NCI-H748 (cell line): ENCODE results near the gene CMBL.

Experiments
- DNase-seq: peaks from one replicate; lab custom pipeline; 2025; ENCODE audit not compliant: unreplicated experiment; lab: John Stamatoyannopoulos, UW

CMBL gene

DNA sequence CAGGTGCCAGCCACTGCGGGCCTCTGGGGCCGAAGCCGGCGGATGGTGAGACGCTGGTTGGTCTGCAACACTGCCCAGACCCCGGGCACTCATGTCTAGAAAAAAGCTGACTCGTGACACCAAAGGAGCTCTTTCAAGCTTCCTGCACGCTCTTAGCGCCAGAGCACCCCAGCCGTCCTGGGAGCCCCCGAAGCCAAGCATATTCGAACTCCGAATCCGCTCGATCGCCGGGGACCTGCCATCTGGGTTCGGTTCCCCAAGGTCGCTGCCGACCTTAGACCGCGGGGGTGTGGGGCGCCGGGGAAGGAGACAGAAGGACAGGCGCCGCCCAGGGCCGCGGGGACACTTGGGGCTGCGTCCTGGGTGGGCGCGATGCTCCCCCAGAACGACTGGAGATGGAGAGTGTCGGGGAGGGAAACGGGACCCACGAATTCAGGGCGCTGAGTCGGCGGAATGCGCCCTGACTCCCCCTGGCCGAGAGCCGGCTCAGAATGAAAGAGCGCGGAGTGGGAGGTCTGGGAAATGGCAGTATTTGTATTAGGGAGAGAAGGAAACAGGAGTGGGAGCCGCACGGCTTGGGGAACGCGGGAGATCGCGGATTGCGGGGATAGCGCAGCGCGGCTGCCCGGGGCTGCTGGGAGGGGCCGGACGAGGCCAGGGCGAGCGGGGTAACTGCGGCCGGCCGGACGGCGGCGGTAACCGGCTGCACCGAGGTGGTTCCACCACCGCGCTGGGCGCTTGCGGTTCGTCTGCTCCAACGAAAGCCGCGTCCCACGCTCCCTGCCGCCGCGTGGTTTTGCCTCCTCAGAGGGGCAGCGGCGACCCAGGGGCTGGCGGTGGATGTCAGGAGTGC is 25.7 kb upstream of the CMBL start:
- DNase-seq: no peak

DNA sequence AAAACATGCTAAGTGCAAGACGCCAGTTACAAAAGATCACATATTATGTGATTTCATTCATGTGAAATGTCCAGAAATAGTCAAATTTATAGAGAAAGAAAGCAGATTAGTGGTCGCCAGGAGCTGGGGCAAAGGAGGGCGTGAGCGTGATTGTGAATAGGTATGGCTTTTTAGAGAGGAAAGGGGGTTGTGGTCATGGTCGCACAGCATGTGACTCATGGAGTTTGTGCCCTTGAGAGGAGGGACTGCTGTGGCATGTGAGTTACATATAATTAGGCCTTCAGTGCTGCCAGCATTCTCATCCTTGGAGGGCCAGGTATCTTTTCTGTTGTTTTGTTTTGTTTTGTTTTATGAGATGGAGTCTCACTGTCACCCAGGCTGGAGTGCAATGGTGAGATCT is 24.6 kb upstream of the CMBL start:
- peak; percentile 46 for DNase-seq

DNA sequence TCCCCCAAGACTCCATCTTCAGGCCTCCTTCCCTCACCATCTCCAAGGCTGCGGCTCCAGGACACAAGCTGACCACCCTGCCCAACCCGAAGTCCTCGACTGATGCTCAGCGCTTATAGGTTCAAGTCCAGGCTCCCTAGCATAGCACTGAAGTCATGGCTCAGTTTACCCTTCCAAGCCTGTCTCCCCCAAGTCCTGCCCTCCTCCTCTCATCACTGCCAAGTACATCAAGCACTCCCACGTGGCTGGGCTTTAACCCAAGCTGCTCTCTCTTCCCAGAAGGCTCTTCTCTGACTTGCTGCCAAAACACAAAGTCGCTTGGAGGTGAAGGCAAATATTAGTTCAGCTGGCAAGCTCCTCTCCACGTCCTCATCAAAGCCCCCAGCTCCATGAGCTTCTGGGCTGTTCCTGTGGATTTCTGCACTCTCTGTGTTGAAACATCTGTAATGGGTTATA is 23.7 kb upstream of the CMBL start:
- DNase-seq: peak; percentile 99

DNA sequence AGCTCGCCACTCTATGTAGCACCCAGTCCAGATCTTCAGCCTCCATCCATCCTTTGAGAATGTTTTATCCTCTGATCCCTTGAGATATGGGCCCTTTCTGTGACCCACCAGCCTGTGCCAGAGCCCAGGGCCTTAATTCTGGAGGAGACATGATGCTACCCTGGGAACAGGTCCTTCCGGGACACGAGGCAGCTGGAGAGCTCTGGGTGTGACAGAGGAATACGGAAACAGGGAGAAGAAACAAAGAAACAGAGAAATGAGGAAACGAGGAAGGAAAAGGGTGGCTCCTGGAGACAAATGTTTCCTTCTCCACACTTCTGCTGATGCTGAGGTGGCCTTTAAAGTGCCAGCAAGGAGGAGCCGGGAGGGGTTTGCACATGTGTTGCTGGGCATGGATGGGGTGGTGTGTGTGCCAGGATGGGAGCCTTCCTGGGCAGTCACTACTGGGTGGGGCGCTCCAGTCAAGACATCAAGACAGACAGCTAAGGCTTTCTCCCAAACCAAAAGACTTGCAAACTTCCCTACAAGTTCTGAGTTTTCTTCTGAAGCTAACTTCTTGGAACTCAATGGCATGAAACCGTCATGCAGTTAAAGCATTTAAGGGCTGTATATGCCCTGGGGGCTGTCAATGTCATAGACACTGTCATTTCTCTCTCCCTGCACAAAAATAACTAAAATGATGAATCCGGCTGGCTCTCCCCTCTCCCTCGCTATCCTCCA is 23.0 kb upstream of the CMBL start:
- DNase-seq: no peak

DNA sequence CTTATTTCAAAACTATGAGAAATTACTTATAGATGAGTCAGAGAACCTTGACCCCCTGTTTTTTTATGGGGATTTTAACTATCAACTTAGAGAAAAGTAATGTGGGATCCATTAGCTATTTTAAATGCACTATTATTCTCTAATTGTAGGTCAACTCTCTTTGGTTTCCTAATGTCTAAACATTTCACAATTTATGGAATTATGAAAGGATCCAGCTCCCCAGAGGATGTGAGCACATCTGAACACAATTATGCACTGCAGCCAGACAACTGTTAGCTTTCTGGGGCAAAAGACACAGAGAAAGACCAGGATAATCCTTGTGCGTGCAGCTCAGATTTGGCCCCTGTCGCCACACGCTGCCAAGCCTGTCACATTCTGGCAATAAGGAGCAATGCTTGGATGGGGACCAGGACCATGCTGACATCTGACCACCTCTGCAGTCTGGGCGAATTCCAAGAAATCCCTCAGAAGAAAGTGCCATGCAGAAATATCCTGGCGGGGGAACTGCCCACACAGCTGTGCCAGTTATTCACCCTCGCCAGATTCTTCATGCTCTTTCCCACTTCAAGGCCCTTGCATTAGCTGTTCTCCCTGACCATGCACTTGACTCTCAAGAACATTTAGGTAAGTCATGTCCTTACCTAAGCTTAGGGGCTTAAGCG is 22.2 kb upstream of the CMBL start:
- DNase-seq: no peak

DNA sequence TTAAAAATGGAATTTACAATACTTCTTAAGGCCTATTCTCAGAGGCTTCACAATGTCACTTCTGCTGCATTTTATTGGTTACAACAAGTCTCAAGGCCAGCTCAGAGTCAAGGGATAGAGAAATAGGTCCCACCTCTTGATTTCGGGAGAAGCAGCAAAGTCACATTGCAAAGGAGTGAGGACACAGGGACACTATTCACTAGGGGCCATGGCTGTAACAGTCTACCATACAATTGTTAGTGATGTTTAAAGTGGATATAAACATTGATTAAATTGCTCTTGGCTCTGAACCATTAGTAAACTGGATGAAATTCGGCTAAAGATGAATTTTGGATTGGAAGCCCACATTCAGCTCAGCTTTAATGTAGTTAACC is 21.7 kb upstream of the CMBL start:
- no peak for DNase-seq

DNA sequence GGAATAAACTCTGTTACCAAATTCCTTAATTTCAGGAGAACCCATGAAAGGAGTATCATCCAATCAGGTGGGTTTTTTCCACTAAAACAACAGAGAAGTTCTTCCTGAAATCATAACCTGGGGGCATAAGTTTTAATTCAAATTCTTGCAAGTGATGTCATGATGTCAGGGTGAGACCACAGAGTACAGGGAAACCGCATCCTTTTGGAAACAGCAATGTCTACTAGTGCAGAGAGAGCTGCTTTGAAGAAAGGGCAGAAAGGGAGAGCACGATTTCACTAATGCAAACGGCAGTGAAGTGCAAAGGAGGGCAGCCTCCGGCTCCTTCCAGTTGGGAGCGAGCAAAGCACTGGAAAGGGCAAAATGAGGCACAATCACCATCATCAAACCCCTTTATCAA is 20.6 kb upstream of the CMBL start:
- DNase-seq: no peak

DNA sequence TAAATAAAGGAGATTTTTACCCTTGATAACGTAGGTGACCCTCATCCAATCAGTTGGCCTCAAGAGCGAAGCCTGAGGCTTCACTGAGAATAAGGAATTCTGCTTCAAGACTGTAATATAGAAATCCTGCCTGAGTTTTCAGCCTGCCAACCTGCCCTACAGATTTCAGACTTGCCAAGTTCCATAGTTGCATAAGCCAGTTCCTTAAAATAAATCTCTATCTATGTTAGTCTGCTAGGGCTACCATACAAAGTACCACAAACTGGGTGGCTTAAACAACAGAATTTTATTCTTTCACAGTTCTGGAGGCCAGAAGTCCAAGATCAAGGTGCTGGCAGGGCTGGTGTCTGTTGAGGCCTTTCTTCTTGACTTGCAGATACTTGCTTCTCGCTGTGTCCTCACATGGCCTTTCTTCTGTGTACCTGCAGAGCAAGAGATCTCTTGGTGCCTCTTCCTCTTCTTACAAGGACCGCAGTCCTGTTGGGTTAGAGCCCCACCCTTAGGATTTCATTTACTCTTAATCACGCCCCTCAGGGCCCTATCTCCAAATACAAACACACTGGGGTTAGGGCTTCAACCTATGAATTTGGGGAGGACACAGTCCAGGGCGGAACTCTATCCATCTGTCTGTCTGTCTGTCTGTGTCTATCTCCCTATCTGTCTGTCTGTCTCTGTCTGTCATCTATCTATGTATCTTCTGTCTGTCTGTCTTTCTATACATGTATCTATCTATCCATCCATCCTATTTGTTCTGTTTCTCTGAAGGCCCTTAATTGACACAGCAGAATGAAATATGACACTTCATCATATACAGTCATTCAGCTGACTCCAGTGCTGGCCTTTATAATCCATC is 17.0 kb upstream of the CMBL start:
- peak; percentile 82 for DNase-seq

DNA sequence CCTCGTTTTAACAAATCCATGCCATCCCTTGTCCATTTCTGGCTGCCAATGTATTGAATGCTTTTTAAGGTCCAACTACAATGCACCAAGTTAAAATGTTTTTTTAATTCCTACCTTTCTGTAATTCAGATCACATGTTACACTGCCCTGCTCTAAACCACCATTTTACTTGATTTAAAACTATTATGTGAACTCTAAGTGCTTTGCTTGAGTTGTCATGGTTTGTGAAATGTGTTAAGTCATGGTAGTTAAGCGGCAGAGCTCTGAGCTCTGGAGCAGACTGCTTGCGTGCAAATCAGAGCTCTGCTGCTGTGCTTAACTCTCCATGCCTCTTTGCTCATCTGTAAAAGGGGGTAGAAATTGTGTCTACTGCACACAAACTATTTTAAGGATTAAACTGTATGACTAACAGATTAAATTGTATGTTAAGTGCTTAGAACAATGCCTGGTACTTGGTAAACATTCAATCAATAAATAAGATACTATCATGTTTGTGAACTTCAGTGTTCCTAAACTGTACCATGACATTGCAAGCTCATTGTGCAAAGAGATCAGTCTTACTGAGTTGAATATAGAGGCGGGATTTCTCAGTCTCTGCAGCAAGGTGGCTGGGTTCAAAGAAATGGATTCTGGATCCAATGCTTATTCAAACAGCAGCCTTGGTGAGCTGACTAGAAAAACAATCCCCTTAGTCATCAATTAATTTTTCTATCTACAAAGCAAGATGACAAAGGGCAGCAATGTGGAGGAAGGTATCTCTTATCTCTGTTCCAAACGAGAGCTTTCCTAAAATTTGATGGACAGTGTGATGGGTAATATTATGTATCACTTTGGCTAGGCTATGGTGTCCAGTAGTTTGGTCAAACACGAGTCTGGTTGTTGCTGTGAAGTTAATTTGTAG is 16.1 kb upstream of the CMBL start:
- DNase-seq: peak; percentile 65

DNA sequence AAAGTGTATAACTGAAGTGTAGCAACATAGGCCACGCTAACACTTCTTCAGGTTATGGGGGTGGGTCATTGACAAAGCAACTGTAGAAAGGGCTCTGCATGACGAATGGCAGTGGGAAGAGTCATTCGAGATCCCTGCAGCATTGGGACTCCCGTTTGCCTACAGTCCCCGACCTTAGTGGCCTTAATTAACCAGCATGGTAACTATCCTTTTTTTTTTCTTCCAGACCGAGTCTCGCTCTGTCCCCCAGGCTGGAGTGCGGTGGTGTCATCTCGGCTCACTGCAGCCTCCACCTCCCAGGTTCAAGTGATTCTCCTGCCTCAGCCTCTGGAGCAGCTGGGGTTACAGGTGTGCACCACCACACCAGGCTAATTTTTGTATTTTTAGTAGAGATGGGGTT is 14.2 kb upstream of the CMBL start:
- no peak for DNase-seq

DNA sequence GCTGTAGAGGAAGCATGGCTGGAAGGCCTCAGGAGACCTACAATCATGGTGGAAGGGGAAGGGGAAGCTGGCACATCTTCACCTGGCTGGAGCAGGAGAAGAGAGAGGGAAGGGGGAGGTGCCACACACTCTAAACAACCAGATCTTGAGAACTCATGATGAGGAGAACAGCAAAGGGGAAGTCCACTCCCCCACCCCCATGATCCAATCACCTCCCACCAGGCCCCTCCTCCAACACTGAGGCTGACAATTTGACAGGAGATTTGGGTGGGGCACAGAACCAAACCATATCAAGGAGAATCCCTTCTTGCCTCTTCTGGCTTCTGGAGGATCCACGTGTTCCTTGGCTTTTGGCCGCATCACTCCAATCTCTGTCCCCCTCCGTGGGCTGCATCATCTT is 13.1 kb upstream of the CMBL start:
- no peak for DNase-seq

DNA sequence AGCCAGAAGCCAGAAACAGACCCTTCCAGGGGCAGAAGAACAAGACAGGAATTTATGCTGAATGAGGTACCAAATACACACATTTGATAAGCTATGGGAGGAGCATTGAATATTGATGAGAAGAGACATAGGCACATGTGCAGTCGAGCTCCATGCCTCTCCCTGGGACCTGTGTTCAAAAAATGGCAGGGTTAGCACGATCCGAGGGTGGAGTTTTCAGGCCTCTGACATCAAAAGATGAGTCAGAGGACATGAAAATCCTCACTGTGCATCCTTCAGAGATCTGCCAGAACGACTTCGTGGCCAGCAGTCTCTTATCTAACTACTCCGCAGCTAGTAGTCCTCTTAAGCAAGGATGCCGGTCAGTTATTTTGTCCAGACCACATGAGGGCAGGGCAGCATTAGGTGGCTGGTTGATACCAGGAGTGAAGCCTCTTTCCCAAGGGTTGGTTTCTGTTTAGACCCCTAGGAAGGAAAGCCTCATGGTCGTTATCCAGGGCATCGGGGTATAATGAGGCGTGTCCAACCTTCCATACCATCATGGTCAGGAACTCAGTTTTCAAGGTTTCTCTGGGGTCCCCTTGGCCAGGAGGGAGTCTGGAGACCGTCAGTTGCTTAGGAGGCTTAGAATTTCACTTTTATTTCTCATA is 11.6 kb upstream of the CMBL start:
- DNase-seq: no peak

DNA sequence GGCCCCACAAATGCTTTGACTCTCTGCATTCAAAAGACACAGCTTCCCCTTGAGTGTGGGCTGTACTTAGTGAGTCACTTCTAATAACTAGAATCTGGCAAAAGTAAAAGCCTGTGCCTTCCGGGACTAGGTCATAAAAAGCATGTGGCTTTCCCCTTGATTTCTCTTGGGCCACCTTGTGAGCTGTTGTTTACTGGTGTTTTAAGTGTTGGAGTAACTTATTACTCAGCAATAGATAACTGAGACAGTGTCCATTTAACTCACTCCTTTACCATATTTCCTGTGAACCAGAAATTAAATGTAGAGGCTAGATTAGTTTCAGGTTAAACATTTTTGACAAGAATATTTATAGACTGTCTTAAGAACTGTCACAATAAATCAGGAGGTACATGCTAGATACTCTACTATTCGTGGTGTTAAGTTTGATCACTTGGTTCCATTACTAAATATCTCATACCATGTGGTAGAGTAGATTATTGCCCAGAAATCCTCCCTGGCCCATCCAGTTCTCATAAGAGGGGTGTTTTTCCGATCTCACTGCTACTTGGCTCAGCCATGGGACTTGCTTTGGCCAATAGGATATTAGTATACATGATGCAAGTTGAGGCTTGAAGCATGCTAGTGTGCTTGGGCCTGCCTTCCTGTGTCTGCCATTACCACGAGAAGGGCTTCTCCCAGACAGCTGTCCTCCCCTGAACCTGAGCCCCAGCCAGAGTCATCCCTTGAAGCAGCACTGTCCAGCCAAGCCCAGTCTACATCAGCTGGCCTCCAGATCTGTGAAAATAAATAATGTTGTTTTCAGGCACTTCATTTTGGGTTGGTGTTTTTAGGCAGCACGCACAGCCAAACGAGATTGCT is 10.4 kb upstream of the CMBL start:
- no peak for DNase-seq

DNA sequence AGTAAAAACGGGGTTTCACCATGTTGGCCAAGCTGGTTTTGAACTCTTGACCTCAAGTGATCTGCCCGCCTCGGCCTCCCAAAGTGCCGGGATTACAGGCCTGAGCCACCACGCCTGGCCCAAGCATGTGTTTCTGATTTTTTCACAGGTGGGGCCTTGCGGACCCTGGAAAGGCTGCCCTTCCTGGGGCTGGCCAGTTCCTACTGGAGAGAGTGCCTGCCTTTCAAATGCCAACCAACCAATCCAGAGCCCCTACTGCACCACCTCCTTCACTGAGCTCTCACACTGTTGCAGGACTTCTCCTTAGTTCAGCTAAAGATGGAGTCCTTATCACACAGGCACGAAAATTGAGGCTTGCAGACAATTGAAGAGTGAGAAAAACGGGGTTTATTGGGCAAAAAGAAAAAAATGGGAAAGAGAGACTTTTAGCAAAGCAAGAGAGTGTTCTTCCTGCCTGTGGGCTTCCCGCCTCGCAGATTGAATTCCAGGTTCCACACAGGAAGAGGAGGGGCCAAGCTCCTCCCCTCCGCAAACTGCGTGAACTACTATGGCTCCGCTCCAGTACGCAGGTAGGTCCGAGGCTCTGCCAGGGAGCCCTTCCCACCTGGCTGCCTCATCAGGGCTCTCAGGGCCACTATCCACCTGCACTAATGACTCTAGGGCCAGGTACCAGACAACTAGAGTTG is 8.3 kb upstream of the CMBL start:
- DNase-seq: no peak

DNA sequence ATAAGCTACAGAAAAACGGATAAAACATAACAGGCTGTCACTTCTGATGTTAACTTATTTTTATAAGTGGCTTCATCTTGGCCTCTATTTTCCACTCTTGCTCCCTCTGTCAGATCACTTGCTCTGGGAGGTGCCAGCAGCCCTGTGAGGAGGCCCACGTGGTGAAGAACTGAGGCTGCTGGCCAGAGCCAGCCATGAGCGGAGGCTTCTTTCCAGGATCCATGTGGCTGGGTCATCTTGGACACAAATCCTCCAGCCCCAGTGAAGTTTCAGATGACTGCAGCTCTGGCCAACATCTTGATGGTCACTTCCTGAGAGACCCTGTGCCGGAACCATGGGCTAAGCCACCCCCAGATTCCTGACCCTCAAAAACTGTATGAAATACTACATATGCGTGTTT is 7.5 kb upstream of the CMBL start:
- no peak for DNase-seq

DNA sequence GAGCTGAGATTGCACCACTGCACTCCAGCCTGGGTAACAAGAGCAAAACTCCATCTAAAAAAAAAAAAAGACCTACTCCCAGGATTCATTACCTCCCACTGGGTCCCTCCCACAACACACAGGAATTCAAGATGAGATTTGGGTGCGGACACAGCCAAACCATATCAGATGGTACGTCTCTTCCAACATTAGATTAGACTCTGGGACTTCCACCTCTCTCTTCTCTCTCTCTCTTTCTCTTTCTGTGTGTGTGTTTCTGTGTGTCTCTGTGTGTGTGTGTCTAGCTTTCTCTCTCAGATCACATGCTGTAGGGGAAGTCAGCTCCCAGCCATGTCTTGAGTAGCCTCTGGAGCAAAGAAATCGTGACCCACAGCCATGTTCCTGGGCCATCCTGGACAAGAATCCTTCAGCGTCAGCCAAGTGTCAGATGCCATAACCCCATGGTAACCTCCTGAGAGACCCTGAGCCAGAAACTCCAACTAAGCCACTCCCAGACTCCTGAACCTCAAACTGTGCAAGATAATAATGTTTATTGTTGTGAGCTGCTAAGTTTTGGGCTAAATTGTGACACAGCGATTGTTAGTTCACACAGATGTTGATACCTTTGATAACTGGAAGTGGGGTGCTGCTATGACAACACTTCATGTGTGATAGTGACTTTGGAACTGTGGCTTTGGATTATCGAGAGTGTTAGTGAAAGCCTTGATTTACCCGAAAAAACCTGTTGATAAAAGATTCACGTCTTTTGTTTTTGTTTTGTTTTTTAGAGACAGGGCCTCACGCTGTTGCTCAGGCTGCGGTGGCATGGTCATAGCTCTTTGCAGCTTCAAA is 4.1 kb upstream of the CMBL start:
- DNase-seq: no peak
